Measurements from ENCODE around the gene SYNE1.
"Not testable (repeated sequence)": the region's sequence is repeated elsewhere in the genome, so short reads cannot be mapped to it uniquely, and the experiment has no call there.

SYNE1 gene, protein sequence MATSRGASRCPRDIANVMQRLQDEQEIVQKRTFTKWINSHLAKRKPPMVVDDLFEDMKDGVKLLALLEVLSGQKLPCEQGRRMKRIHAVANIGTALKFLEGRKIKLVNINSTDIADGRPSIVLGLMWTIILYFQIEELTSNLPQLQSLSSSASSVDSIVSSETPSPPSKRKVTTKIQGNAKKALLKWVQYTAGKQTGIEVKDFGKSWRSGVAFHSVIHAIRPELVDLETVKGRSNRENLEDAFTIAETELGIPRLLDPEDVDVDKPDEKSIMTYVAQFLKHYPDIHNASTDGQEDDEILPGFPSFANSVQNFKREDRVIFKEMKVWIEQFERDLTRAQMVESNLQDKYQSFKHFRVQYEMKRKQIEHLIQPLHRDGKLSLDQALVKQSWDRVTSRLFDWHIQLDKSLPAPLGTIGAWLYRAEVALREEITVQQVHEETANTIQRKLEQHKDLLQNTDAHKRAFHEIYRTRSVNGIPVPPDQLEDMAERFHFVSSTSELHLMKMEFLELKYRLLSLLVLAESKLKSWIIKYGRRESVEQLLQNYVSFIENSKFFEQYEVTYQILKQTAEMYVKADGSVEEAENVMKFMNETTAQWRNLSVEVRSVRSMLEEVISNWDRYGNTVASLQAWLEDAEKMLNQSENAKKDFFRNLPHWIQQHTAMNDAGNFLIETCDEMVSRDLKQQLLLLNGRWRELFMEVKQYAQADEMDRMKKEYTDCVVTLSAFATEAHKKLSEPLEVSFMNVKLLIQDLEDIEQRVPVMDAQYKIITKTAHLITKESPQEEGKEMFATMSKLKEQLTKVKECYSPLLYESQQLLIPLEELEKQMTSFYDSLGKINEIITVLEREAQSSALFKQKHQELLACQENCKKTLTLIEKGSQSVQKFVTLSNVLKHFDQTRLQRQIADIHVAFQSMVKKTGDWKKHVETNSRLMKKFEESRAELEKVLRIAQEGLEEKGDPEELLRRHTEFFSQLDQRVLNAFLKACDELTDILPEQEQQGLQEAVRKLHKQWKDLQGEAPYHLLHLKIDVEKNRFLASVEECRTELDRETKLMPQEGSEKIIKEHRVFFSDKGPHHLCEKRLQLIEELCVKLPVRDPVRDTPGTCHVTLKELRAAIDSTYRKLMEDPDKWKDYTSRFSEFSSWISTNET (N-terminal part only)

DNA sequence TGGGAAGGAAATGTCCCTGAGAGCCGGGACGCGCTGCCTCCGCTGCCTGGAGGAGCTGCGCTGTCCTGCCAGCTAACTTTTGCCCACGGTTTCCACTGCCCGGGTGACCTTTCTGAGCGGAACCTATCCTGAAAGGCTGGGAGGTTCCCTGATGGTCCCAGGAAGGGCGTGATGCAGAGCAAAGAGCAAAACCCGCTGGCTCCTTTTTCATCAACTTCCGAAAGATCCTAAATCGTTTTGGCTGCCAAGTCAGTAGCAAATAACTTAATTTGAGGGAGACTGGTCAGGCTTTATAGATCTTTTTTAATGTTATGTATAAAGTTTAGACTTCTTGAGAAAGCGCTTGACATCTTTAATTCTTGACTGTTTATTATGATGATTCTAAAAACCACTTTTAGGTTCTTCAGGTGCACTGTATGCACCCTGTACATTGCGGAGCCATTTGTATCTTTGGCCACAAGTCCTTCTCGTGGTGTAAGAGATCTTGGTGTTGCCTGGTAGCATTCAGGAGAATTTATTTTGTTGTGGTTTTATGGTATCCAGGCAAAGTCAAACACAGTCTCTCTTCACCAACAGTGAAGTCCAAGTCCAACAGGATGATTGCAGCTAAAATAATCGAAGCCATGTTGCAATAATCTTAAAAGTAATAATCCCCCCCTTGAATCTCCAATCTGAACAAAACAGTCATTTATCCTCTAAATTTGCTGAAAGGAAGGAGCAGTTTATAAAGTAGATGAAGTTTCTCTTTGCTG lies at the start of gene SYNE1:
Gene SYNE1, minus strand, starts transcription at position 67 of the 752 bp plus-strand sequence. CDS start 9,031 bp downstream, outside the sequence.
- DNase-seq (ENCODE audit: low spot score) = no peak

DNA sequence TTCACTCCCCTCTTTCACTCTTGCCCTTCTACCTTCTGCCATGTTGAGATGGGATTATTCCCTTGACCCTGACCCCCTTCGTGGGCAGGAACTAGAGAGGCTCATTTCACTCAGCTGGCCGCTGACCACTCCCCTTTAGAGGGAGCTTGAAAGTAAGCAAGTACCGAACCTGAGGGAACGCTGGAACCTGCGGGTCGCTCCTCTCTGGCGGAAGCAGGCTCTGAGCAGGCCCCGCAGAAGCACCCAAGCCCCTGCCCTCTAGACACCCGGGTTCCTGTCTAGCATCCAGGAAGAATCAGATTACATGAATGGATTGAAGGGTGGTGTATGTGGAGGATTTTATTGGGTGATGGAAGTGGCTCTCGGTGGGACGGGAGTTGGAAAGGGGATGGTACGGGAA lies 48.7 kb upstream of the SYNE1 start:
- no peak for DNase-seq (ENCODE audit: low spot score)

DNA sequence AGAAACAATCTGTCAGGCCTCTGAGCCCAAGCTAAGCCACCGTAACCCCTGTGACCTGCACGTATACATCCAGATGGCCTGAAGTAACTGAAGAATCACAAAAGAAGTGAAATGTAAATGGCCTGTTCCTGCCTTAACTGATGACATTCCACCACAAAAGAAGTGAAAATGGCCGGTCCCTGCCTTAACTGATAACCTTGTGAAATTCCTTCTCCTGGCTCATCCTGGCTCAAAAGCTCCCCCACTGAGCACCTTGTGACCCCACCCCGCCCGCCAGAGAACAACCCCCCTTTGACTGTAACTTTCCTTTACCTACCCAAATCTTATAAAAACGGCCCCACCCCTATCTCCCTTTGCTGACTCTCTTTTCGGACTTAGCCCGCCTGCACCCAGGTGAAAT lies 45.8 kb upstream of the SYNE1 start:
- not testable (repeated sequence) for DNase-seq (ENCODE audit: low spot score)

DNA sequence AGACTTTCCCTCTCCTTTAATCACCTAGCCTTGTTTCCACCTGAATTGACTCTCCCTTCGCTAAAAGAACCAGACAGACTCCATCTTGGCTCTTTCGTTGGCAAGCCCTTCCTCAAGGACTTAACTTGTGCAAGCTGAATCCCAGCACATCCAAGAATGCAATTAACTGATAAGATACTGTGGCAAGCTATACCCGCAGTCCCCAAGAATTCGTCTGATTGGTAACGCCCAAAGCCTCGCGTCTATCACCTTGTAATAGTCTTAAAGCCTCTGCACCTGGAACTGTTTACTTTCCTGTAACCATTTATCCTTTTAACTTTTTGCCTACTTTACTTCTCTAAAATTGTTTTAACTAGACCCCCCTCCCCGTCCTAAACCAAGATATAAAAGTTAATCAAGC lies 45.0 kb upstream of the SYNE1 start:
- no peak for DNase-seq (ENCODE audit: low spot score)

DNA sequence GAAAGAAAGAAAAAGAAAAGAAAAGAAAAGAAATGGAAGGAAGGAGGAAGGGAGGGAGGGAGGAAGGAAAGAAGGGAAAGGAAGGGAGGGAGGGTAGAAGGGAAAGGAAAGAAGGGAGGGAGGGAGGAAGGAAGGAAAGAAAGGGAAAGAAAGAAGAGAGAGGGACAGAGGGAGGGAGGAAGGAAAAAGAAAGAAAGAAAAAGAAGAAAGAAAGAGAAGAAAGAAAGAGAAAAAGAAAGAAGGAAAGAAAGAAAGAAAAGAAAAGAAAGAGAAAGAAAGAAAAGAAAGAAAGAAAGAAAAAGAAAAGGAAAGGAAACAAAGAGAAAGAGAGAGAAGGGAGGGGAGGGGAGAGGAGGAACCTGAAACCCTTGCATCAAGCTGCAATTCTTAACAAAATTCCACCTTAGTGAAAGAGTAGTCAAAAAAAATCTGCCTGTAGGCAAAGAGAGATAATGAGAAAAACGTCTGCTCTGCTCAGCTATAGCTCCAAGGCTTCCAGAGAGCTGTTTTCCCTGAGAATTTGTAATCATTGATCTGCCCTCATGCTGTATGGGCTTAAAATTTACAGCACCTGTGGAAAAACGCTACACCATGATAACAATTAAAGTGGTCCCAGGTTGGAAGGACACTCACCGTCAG lies 43.8 kb upstream of the SYNE1 start:
- no peak for DNase-seq (ENCODE audit: low spot score)

DNA sequence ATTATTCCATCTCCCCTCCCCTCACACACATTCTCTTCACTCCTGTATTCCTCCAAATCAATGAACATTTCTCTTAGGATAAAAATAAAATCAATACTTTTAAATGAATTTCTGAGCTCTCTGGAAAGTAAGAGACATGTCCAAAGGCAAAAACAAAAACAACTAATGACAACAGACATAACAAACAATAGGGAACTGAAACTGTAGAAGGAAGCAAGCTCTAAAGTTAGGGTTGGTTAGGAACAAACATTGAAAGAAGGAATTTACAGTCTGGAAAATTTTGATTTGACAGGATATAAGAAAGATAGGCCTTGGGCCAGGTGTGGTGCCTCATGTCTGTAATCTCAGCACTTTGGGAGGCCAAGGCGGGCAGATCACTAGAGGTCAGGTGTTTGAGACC lies 43.0 kb upstream of the SYNE1 start:
- no peak for DNase-seq (ENCODE audit: low spot score)

DNA sequence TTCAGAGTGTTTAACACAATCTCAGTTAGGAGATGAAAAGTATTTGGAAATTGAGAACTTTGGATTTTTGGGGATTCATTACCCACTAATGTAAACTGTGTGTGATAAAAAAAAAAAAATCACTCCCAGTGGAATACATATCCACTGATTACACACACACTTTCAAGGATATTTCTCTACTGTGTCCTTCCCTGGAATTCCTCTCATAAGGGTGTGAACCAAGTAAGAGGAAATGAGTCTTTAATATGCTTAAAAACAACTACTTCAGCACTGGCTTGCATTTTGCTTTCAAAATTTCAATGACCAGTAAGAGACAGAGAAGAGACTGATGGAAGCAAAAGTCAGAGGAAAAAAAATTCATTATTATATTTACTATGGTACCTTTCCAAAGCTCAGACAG lies 36.1 kb upstream of the SYNE1 start:
- no peak for DNase-seq (ENCODE audit: low spot score)

DNA sequence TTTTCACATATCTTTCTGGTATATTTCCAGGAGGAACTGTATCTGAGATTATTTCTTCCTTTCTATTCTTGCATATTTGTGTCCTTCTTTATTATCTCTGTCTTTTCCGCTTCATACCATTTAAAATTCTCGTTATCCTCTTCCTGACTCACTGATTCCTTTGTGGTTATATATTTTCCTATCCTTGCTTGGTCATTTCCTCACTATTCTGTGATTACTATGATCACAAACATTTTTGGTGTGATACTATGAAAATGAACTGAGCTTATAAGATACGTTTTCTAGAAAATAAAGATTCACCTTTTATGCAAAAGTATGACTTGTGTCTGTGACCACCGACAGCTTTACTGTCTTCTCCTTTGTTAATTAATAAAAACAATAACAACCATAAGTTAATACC lies 34.0 kb upstream of the SYNE1 start:
- DNase-seq (ENCODE audit: low spot score) = no peak

DNA sequence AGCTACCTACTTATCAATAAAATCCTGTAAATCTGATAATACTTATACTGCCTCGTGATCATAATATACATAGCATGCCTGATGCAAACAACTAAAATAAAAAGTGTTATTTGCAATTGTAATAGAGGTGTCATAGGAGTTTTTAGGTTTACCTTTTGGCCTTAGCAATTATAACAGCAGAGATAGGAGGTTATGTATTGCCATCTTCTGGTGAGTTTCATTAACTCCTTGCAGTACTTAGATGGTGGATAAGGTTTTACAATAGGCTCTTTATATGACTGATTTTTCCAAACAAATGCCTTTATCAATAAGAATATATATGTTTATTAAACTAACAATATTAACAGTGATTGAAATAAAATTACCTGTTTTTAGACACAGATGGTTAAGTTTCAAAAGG lies 32.7 kb upstream of the SYNE1 start:
- DNase-seq (ENCODE audit: low spot score) = no peak

DNA sequence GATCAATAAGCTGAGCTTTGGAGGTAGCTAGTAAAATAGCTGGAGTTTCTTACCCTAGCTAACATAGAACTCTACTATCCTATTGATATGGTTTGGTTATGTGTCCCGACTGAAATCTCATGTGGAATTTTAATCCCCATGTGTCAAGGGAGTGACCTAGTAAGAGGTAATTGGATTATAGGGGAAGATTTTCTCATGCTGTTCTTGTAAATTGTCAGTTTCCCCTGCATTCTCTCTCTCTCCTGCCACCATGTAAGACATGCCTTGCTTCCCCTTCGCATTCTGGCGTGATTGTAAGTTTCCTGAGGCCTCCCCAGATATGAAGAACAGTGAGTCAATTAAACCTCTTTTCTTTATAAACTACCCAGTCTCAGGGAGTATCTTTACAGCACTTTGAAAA lies 24.6 kb upstream of the SYNE1 start:
- no peak for DNase-seq (ENCODE audit: low spot score)

DNA sequence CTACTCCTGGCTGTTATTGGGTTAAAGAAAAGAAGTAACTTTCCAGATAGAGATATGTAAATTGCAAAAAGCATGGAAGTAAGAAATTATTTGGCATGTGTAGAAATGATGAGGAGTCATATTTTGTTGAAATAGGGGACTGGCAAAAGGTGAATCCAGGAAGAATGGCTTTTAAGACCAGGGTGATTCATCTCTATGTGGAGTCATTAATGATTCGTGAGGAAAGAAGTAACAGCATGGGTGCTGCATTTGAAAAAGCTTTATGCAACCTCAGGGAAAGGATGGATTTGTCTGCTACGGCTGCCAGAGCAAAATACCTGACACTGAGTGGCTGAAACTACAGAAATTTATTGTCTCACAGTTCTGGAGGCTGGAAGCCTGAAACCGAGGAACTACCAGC lies 14.8 kb upstream of the SYNE1 start:
- peak; percentile 18 for DNase-seq (ENCODE audit: low spot score)

DNA sequence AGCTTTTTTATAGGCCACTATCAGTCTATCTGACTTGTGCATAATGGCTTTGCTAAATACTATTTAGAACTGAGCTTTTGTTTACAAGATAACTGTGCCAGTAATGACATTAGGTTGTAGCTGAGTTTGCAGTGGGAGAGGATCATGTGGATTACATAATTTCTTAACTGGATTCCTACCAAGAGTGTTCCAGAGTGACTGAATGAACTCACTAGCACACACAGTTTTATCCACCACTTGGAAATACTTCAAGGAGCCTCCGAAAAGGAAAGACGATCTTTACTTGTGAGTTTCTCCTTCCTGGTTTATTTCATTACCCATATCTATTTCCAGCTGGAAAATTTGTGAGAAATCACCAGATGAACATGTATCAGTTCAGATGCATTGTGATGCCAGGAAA lies 10.9 kb upstream of the SYNE1 start:
- peak; percentile 44 for DNase-seq (ENCODE audit: low spot score)

DNA sequence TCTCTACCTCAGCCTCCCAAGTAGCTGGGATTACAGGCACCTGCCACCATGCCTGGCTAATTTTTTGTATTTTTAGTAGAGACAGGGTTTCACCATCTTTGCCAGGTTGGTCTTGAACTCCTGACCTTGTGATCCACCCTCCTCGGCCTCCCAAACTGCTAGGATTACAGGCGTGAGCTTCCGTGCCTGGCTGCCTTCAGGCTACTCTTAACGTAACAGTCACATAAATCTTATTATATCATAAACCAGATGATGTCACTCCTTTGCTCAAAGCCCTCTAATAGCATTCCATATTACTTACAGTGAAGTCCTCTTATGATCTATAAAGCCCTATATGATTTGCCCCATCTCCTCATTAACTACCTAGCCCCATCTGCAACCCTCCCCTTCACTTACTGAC lies 9.6 kb upstream of the SYNE1 start:
- DNase-seq (ENCODE audit: low spot score) = not testable (repeated sequence)

DNA sequence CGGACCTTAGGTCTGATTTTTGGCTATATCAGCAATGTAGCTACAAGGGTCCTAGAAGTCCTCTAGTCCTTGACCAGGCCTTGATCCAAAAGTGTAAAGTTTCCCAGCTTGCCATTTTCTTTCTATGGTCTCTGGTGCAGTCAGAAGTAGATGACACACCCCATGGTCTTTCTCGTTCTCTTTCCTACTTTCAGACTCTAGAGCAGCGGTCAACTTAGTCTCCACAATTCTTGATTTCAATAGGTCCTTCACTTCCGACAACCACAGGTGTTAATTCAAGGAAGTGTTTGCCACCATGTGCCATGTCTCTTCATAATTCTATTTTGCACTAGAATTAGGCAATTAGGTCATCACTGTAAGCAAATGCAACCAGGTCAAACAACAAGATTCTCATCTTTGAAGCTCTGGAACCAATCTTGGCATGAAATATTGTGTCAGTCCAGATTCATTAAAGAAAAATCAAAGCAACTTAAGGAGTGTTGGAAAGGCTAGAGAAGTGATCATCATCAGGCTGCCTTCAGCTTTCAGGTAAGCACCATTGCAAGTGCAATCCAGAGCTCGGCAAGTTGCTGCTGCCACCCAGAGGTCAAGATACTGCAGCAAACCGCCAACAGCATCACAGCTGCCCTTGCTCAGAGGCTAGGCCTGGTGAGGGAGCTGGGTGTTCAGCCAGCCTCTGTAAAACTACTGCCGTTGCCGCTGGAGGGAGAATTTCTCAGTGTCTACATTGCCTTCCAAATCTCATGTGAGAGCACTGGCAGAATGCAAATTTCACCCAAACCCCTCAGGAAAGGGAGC lies 5.6 kb upstream of the SYNE1 start:
- peak; percentile 72 for DNase-seq (ENCODE audit: low spot score)

DNA sequence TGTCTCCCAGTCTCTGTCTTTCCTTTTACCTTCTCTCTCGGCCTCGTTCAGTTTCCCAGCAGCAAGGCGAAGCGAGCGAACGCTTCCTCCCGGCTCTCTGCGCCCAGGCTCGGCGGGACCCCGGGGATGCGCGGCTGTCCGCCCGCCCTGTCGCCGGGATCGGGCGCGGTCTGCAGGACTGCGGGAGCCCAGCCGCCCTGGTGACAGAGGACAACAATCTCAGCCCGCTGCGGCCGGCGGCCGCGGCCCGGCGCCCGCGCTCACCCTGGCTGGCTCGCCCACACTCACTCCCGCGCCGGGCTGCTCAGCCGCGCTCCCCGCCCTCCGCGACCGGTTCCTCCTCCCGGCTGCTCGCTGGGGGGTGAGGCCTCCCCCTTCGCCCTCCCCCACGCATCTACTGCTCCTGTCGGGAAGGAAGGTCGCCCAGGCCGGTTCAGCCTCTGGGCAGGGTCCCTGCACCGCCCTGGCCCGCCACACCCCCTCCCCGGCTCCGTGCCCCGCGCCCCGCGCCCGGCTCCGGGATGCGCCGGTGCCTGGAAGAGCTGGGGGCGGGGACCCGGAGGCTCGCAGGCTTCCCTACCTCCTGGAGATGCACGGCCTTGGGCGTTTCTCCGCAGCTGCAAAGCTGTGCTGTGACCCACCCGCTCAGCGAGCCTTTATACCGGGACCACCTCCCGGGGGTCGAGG lies 410 bp downstream of the SYNE1 start:
- DNase-seq (ENCODE audit: low spot score) = peak; percentile 81

DNA sequence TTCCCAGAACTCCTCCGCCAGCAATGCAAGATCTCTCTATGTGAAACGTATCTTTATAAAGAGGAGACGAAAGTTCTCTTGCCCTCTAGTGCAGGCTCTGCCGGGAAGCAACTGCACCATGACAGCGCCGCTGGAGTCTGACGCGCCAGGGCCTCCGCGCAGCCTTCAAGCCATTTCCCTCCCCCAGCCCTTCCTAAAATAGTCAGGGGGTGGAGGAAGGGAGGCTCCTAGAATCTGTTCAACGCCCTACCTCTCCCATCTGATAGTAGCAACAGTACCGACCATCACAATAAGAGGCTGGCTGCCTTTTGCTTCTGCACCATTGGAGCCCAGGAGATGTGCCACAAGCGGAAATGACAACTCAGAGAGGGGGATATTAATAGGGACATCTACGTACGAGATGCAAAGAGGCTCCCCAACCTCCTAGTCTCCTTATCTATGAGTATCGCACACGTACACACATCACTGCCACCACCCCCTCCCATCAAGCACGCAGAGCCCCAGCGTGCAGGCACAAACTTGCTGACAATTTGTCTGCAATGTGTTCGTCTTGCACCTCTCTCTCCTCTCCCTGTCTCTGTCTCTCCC lies 1.0 kb downstream of the SYNE1 start:
- peak; percentile 68 for DNase-seq (ENCODE audit: low spot score)

DNA sequence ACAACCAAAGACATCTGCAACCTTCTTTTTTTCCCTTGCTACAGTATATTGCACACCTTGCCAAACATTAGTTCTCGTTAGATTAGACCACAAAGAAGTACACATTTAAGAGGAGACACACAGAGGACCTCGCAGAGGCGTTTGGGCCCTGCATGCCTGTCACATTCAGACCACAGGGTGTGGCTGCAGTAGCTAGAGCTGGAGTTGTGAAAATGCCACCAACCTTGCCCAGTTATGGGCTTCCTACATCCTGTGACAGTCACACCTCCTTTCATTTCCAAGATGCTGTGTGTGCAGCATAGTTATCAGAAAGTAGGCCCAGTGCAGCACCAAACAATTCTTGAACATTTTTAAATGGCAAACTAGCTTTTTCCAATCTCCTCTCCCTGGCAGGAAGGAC lies 2.4 kb downstream of the SYNE1 start:
- DNase-seq (ENCODE audit: low spot score) = no peak

DNA sequence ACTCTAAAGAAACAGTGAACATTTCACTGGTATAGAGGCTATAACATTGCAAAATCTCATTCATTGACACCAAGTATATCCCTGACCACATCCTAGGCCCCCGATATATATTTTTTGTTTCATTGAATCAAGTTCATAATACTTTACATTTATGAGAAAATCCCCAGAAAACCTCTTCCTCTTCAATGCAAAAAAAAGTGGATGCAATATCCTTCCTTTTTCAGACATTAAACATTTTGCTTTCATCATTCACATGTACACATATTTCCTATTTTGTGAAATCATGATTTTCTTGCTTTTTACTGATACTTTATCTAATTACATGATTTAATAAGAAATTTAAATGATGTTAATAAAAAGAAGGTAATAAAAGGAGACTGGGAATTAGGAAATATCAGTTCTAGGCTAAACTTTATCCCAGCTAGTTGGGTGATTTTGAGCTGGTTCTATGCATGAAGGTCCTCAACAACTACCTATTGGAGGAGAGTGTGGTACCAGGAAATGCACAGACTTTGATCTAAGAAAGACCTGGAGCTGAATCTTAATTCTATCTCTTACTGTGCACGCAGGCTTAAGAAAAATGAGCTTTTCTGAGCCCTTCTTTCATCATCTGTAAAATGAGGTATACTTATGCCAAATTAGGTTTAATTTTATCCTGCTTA lies 4.9 kb downstream of the SYNE1 start:
- DNase-seq (ENCODE audit: low spot score) = no peak

DNA sequence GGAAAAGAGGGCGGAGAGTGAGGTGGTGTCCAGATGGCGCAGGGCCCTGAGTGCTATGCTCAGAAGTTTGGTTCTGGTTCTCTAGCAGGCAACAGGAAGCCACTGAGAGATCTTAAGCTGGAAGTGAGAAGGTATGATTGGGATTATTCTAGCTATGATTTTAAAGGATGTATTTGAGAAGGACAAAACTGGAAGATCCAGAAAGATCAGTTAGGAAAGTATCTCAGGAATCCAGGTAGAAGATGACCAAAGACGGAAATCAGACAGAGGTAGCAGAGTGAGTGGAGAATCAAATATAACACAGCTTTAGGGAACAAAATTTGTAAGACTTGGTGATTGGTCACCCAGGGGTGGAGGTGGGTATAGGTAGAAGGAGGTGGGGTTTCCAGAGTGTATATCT lies 5.8 kb downstream of the SYNE1 start:
- no peak for DNase-seq (ENCODE audit: low spot score)
